Endodermal cell (in vitro differentiated cells): Measurements from ENCODE around the gene TRIM3. TPM values are rescaled to one million over a fixed set of nuclear protein-coding genes. Genes with fewer than 3 reads are reported as not detected.

Experiments
- DNase-seq: peaks from one replicate; pipeline ENCODE4 v3.0.0-alpha.2; 2017
- H3K27ac ChIP-seq: 2 replicates; pipeline ENCODE4 v1.5.1; 2013; ENCODE audit warnings: mild to moderate bottlenecking, low read depth, low read length, moderate library complexity
- H3K27me3 ChIP-seq: 2 replicates; pipeline ENCODE4 v1.6.1; 2013; ENCODE audit warnings: mild to moderate bottlenecking, low read length, moderate library complexity; ENCODE audit not compliant: insufficient read depth, control insufficient read depth, poor library complexity, severe bottlenecking
- H3K36me3 ChIP-seq: 2 replicates; pipeline ENCODE4 v1.7.0; 2013; ENCODE audit warnings: mild to moderate bottlenecking, low read length, moderate library complexity; ENCODE audit not compliant: control insufficient read depth, insufficient read depth
- H3K4me1 ChIP-seq: one replicate; pipeline ENCODE4 v1.7.0; 2013; ENCODE audit warnings: low read length; ENCODE audit not compliant: control insufficient read depth, insufficient read depth
- H3K4me3 ChIP-seq: 2 replicates; pipeline ENCODE4 v1.5.1; 2013; ENCODE audit warnings: mild to moderate bottlenecking, low read length, moderate library complexity
- H3K9ac ChIP-seq: 2 replicates; pipeline ENCODE4 v1.6.1; 2013; ENCODE audit warnings: mild to moderate bottlenecking, low read length, moderate library complexity; ENCODE audit not compliant: poor library complexity, severe bottlenecking; ENCODE audit errors: extremely low read depth
- H3K9me3 ChIP-seq: 2 replicates; pipeline ENCODE4 v1.6.1; 2013; ENCODE audit warnings: mild to moderate bottlenecking, low read length, moderate library complexity; ENCODE audit not compliant: control insufficient read depth
- H3K27ac Mint-ChIP-seq: 2 replicates; pipeline ENCODE4 v1.8.0; 2020; ENCODE audit warnings: mixed read lengths
- H3K27me3 Mint-ChIP-seq: 2 replicates; pipeline ENCODE4 v1.8.0; 2021; ENCODE audit warnings: mild to moderate bottlenecking, mixed read lengths; ENCODE audit not compliant: insufficient read depth
- H3K36me3 Mint-ChIP-seq: 2 replicates; pipeline ENCODE4 v1.8.0; 2020; ENCODE audit warnings: low read depth, mixed read lengths
- H3K4me1 Mint-ChIP-seq: 2 replicates; pipeline ENCODE4 v1.8.0; 2020; ENCODE audit warnings: mixed read lengths
- H3K4me3 Mint-ChIP-seq: 2 replicates; pipeline ENCODE4 v1.8.0; 2020; ENCODE audit warnings: mild to moderate bottlenecking, moderate library complexity, mixed read lengths
- H3K9me3 Mint-ChIP-seq: 2 replicates; pipeline ENCODE4 v1.8.0; 2020; ENCODE audit warnings: mild to moderate bottlenecking, mixed read lengths
- CTCF ChIP-seq: fragments of 200-600 bp; sonication (generic); conservative IDR thresholded peaks from 2 replicates; pipeline ENCODE4 v1.5.0; 2021; ENCODE audit warnings: antibody characterized with exemption, mild to moderate bottlenecking
- WGBS, 2 experiments: methylation state at CpG; one replicate each; pipeline versions ENCODE4 v1.1.5 to v1.1.7; 2013; ENCODE audit warnings: missing lambda C conversion rate in 2 of 2, mixed read lengths in 1 of 2; ENCODE audit not compliant: insufficient coverage in 1 of 2, insufficient read length in 1 of 2; 5-methylcytosine and 5-hydroxymethylcytosine counted together
- total RNA-seq, 2 donors: library from RNA; stranded (reverse); fragmentation: NEBNext Ultra II Directional in 1 of 2; extraction: Animal tissue kit (Norgen Biotek cat#: 25700) in 1 of 2; gene quantifications; 2 replicates in 1 of 2; 3 replicates in 1 of 2; pipeline ENCODE4 v1.2.1, GENCODE V29; 2021

TRIM3 gene
- total RNA-seq, 2 donors from 2014 or later = 13.0 to 18.0 TPM

DNA sequence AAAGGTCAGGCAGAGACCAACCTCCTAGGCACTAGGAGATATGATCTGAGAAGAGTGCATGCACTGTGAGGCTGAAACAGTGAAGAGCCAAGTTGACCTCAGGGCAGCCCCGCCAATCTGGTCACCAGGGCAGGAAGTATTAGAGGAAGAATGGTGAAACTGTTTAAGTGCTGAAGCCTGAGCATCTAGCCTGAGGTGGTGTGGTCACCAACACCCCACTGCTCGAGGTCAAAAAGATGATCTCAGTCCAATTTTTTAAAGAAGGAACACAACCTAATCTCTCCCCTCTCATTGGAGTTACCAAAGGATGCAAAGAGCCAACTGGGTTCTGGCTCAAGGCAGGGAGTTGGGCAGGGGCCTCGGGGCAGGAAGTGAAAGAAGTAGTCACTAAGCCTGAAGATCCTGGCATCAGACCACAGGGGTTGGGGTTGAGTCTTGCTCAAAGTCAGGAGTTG is 58.8 kb downstream of the TRIM3 start:
- H3K27ac ChIP-seq = no peak overlapping the region

GRCh38 chr11:6413791-6414201 is 59.9 kb downstream of the TRIM3 start:
- no peaks in the 10 kb centered on the region for H3K27me3 Mint-ChIP-seq
- no peaks in the 10 kb centered on the region for H3K9me3 ChIP-seq
- H3K4me1 Mint-ChIP-seq = peaks cover 5% of the 10 kb centered on the region
- no peaks in the 10 kb centered on the region for H3K27me3 ChIP-seq
- no peaks in the 10 kb centered on the region for H3K4me1 ChIP-seq
- H3K36me3 Mint-ChIP-seq = no peaks in the 10 kb centered on the region
- no peak overlapping the region for H3K27ac Mint-ChIP-seq
- H3K9ac ChIP-seq = no peak overlapping the region
- no peak overlapping the region for H3K4me3 Mint-ChIP-seq
- peaks cover 3% of the 10 kb centered on the region for H3K36me3 ChIP-seq
- TF ChIP-seq CTCF = no peak
- H3K4me3 ChIP-seq = no peak overlapping the region
- WGBS, 2 experiments = 91 to 96% methylated on average over 9 to 12 of the region's 12 CpGs
- no peak for DNase-seq
- no peak overlapping the region for H3K27ac ChIP-seq
- no peaks in the 10 kb centered on the region for H3K9me3 Mint-ChIP-seq

More for the DNA sequence above, 58.8 kb downstream of the TRIM3 start:
- WGBS, 2 experiments = 92 to 94% methylated on average over 2 to 3 of the region's 3 CpGs
- H3K27me3 ChIP-seq = peaks cover 5% of the 10 kb centered on the region
- no peaks in the 10 kb centered on the region for H3K9me3 ChIP-seq
- no peak for TF ChIP-seq CTCF
- H3K36me3 ChIP-seq = no peaks in the 10 kb centered on the region
- no peak overlapping the region for H3K4me3 ChIP-seq
- no peak for DNase-seq
- no peak overlapping the region for H3K4me3 Mint-ChIP-seq
- H3K9ac ChIP-seq = no peak overlapping the region
- H3K36me3 Mint-ChIP-seq = no peaks in the 10 kb centered on the region
- H3K27ac Mint-ChIP-seq = no peak overlapping the region
- peaks cover 5% of the 10 kb centered on the region for H3K4me1 Mint-ChIP-seq
- no peaks in the 10 kb centered on the region for H3K4me1 ChIP-seq
- peaks cover 4% of the 10 kb centered on the region for H3K27me3 Mint-ChIP-seq
- H3K9me3 Mint-ChIP-seq = no peaks in the 10 kb centered on the region

DNA sequence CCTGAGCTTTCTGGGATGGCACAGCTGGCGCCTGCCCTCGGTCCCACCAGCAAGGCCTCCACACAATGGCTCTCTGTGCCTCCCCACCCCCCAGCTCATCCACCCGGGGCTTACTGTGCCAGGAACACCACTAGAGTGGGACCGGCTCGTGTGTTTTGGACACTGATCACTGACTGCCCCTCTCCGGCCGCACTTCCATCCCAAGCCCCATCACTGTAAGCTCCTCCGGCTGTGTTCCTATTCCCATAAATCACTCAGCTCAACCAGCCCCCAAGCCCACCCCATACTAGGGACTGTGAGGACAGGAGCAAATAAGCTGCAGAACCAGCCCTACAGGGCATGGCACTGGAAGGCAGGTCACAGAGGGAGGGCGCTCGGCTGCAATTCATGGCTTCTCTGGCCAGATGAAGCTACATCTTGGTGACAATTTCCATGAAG is 62.1 kb downstream of the TRIM3 start:
- 94% methylated on average over 6 to 10 of the region's 10 CpGs for WGBS, 2 experiments
- no peak overlapping the region for H3K4me3 Mint-ChIP-seq
- no peak for TF ChIP-seq CTCF
- peaks cover 5% of the 10 kb centered on the region for H3K4me1 Mint-ChIP-seq
- Histone ChIP-seq H3K9ac (no peak overlapping the region), H3K4me3 (no peak overlapping the region), H3K9me3 (no peaks in the 10 kb centered on the region), H3K36me3 (peaks cover 3% of the 10 kb centered on the region), H3K27me3 (no peaks in the 10 kb centered on the region), H3K4me1 (no peaks in the 10 kb centered on the region), H3K27ac (no peak overlapping the region)
- no peaks in the 10 kb centered on the region for H3K27me3 Mint-ChIP-seq
- no peak for DNase-seq
- H3K36me3 Mint-ChIP-seq = peaks cover 4% of the 10 kb centered on the region
- no peaks in the 10 kb centered on the region for H3K9me3 Mint-ChIP-seq
- no peak overlapping the region for H3K27ac Mint-ChIP-seq
